GM23248 (cell line): ENCODE results near the gene CATSPER2. TPM values are rescaled to one million over a fixed set of nuclear protein-coding genes. Genes with fewer than 3 reads are reported as not detected.
"Not testable (repeated sequence)": the region's sequence is repeated elsewhere in the genome, so short reads cannot be mapped to it uniquely, and the experiment has no call there.

Source experiments
- DNase-seq: peaks from one replicate; pipeline ENCODE4 v3.0.0-alpha.2; 2015
- H2AFZ ChIP-seq: fragments of 200-600 bp; sonication (generic); 2 replicates; pipeline ENCODE4 v1.6.1; 2016; ENCODE audit warnings: antibody characterized with exemption
- H3F3A ChIP-seq: fragments of 200-600 bp; sonication (generic); 2 replicates; pipeline ENCODE4 v1.6.1; 2016; ENCODE audit warnings: mild to moderate bottlenecking, antibody characterized with exemption, mixed run types; ENCODE audit not compliant: insufficient read depth
- H3K27ac ChIP-seq: fragments of 200-600 bp; sonication (generic); 2 replicates; pipeline ENCODE4 v1.5.1; 2016; ENCODE audit warnings: mild to moderate bottlenecking
- H3K27me3 ChIP-seq: fragments of 200-600 bp; sonication (generic); replicated peaks from 2 replicates; pipeline ENCODE4 v1.6.1; 2016; ENCODE audit warnings: mild to moderate bottlenecking; ENCODE audit not compliant: insufficient read depth
- H3K36me3 ChIP-seq: fragments of 200-600 bp; sonication (generic); 2 replicates; pipeline ENCODE4 v1.6.1; 2016; ENCODE audit warnings: low read depth, mild to moderate bottlenecking
- H3K4me1 ChIP-seq: fragments of 200-600 bp; sonication (generic); 2 replicates; pipeline ENCODE4 v1.6.1; 2016; ENCODE audit warnings: mild to moderate bottlenecking; ENCODE audit not compliant: insufficient read depth
- H3K4me2 ChIP-seq: fragments of 200-600 bp; sonication (generic); one replicate; pipeline ENCODE4 v1.6.1; 2016; ENCODE audit warnings: mild to moderate bottlenecking; ENCODE audit not compliant: unreplicated experiment
- H3K4me3 ChIP-seq: fragments of 200-600 bp; sonication (generic); 2 replicates; pipeline ENCODE4 v1.5.1; 2016; ENCODE audit warnings: mild to moderate bottlenecking
- H3K79me2 ChIP-seq: fragments of 200-600 bp; sonication (generic); 2 replicates; pipeline ENCODE4 v1.6.1; 2016; ENCODE audit warnings: mild to moderate bottlenecking; ENCODE audit not compliant: insufficient read depth
- H3K9ac ChIP-seq: fragments of 200-600 bp; sonication (generic); 2 replicates; pipeline ENCODE4 v1.6.1; 2016; ENCODE audit warnings: mild to moderate bottlenecking
- H3K9me2 ChIP-seq: fragments of 200-600 bp; sonication (generic); 2 replicates; pipeline ENCODE4 v1.6.1; 2016; ENCODE audit warnings: mixed run types, mild to moderate bottlenecking, moderate library complexity; ENCODE audit not compliant: insufficient read depth
- H3K9me3 ChIP-seq: fragments of 200-600 bp; sonication (generic); one replicate; pipeline ENCODE4 v1.6.1; 2017; ENCODE audit warnings: low read depth
- H4K20me1 ChIP-seq: fragments of 200-600 bp; sonication (generic); 2 replicates; pipeline ENCODE4 v1.6.0; 2016; ENCODE audit not compliant: insufficient read depth
- EZH2 ChIP-seq: fragments of 200-600 bp; sonication (generic); IDR thresholded peaks from 2 replicates; pipeline ENCODE4 v1.6.1; 2018; ENCODE audit warnings: antibody characterized with exemption, mild to moderate bottlenecking; ENCODE audit not compliant: insufficient read depth, poor library complexity, severe bottlenecking
- EZH2phosphoT487 ChIP-seq: fragments of 200-600 bp; sonication (generic); IDR thresholded peaks from 2 replicates; pipeline ENCODE4 v1.6.1; 2018; ENCODE audit warnings: antibody characterized with exemption, moderate library complexity, mild to moderate bottlenecking, low read depth; ENCODE audit not compliant: insufficient read depth
- WGBS, 2 experiments: methylation state at CpG; one replicate each; pipeline ENCODE4 v1.1.6; 2015 to 2017; ENCODE audit warnings: low lambda C conversion rate in 2 of 2, low coverage in 1 of 2; ENCODE audit errors: missing lambda C conversion rate in 2 of 2; 5-methylcytosine and 5-hydroxymethylcytosine counted together
- in situ Hi-C: fragments of 300-500 bp; cut with MboI; formaldehyde crosslinking; loops from 2 replicates; pipeline ENCODE4 v1.15.0; 2020
- polyA plus RNA-seq: library from polyadenylated mRNA; unstranded; fragments of >200 nt; fragmentation: Nextera tagmentation; extraction: Ambion mirVana; gene quantifications from 2 replicates; pipeline ENCODE4 v1.2.1, GENCODE V29; 2016
- total RNA-seq: library from RNA; depleted of rRNA; stranded (reverse); fragments of >200 nt; shearing (Covaris generic); gene quantifications from 2 replicates; pipeline ENCODE4 v1.2.3, GENCODE V29; 2014; rRNA removed

Gene CATSPER2
- total RNA-seq (0.38 TPM in 1 of 2 replicates, not detected in the other), polyA plus RNA-seq (1.2 and 1.7 TPM in 2 replicates)

- 96 to 97% methylated on average over 26 to 84 of the region's 85 CpGs for WGBS, 2 experiments
- in situ Hi-C loops = no loop called here
These were observed at the start of gene CATSPER2 for GRCh38 chr15:43648649-43649429. CATSPER2 (minus strand) TSS chr15:43648844; CDS start chr15:43648061, 783 bp downstream.

GRCh38 chr15:43693148-43694022 is 44.7 kb upstream of the CATSPER2 start, which contains the start of gene CKMT1A:
CKMT1A (plus strand) TSS chr15:43693859; CDS start chr15:43694051, 192 bp downstream.
- H2AFZ ChIP-seq, H3F3A ChIP-seq, in situ Hi-C loops, H3K27ac ChIP-seq, H3K9me3 ChIP-seq, H3K4me2 ChIP-seq, H4K20me1 ChIP-seq, H3K79me2 ChIP-seq, H3K36me3 ChIP-seq, H3K4me1 ChIP-seq, H3K27me3 ChIP-seq, DNase-seq, H3K4me3 ChIP-seq, H3K9ac ChIP-seq, H3K9me2 ChIP-seq: not testable (repeated sequence)
- no CpG with 5 or more reads among the region's 43 CpGs for WGBS, 2 experiments

More at GRCh38 chr15:43648649-43649429, at the start of gene CATSPER2:
- Histone ChIP-seq H3K4me1 (no peaks in the 10 kb centered on the region), H3K79me2 (no peaks in the 10 kb centered on the region), H4K20me1 (no peaks in the 10 kb centered on the region), H3K4me2 (no peak within 1 kb of the TSS), H3K9ac (no peak within 1 kb of the TSS), H3K9me3 (no peaks in the 10 kb centered on the region), H3K36me3 (no peaks in the 10 kb centered on the region), H2AFZ (no peak within 1 kb of the TSS), H3K4me3 (no peak within 1 kb of the TSS), H3F3A (no peaks in the 10 kb centered on the region), H3K9me2 (no peaks in the 10 kb centered on the region), H3K27ac (no peak within 1 kb of the TSS), H3K27me3 (no peaks in the 10 kb centered on the region)
- no peak for DNase-seq
- TF ChIP-seq EZH2 = no peak
- TF ChIP-seq EZH2phosphoT487 = no peak

- H4K20me1 ChIP-seq, H3K9me3 ChIP-seq, H3K9ac ChIP-seq, H3K27me3 ChIP-seq, in situ Hi-C loops, H3K36me3 ChIP-seq, H3K79me2 ChIP-seq, H2AFZ ChIP-seq, H3K4me3 ChIP-seq, DNase-seq, H3K9me2 ChIP-seq, H3F3A ChIP-seq, H3K4me2 ChIP-seq, H3K4me1 ChIP-seq, H3K27ac ChIP-seq: not testable (repeated sequence)
- WGBS, 2 experiments = 7 to 15% methylated on average over 3 of the region's 7 CpGs
These were observed 44.0 kb upstream of the CATSPER2 start for GRCh38 chr15:43692679-43693078.

DNA sequence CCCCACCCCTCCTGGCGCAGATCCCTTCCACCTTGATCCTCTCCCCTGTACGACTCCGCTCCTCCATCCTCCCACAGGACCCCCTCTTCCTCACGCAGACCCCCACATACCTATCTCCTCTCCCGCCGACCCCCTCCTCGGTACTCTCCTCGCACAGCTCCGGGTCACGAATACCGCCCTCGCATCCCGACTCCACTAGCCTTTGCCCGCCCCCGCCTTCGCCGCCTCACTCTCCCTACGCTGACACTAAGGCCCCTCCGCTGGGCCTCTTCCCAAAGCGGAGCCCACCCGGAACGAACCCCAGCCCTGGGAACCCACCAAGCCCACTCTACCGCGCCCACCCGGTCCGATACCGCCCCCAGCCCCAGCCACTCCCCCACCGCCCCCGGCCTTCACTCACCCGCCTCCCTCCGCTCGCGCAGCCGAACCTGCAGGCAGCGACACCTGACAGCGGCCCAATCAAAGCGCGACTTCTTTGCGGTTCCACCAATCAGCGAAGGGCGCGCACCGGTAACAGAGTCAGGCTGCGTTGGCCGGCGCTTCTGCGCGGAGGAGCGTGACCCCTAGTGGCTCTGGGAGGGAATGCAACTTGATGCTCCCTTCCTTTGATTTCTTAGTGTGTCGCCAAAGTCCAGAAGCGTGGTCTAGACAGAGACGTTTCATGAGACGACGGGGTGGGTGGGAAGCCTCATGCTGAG is 41.1 kb upstream of the CATSPER2 start:
- DNase-seq, H2AFZ ChIP-seq, H3K27ac ChIP-seq, H3K27me3 ChIP-seq, H3K36me3 ChIP-seq, H3K4me3 ChIP-seq, H3K9ac ChIP-seq, H3K4me2 ChIP-seq, H4K20me1 ChIP-seq, H3K9me3 ChIP-seq, in situ Hi-C loops, H3K9me2 ChIP-seq, H3F3A ChIP-seq, H3K79me2 ChIP-seq, H3K4me1 ChIP-seq: not testable (repeated sequence)
- no CpG with 5 or more reads among the region's 54 CpGs for WGBS, 2 experiments

DNA sequence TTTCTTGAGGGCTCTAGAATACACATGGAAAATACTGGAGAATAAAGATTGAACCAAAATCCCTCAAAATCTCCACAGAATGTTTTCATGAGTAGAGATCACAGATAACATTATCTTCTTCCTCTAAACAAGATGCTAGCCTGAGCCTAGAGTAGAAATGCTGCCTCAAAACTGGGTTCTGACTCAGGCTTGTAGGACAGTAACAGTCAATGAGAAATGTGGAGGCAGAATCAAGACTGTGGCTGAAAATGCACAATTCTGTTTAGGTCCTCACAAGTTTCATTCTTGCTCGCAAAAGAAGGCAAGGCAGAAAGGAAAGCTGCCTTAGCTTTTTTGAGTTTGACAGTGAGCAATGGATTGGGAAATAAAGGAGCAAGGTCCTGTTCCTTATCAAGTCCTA is 25.5 kb upstream of the CATSPER2 start:
- H4K20me1 ChIP-seq, H3K79me2 ChIP-seq, H3K9me2 ChIP-seq, H3K27ac ChIP-seq, DNase-seq, H3K4me2 ChIP-seq, H3K4me1 ChIP-seq, H2AFZ ChIP-seq, H3K36me3 ChIP-seq, H3K27me3 ChIP-seq, H3K9ac ChIP-seq, H3K9me3 ChIP-seq, in situ Hi-C loops, H3F3A ChIP-seq, H3K4me3 ChIP-seq: not testable (repeated sequence)
- no CpG with 5 or more reads among the region's 1 CpG for WGBS, 2 experiments

DNA sequence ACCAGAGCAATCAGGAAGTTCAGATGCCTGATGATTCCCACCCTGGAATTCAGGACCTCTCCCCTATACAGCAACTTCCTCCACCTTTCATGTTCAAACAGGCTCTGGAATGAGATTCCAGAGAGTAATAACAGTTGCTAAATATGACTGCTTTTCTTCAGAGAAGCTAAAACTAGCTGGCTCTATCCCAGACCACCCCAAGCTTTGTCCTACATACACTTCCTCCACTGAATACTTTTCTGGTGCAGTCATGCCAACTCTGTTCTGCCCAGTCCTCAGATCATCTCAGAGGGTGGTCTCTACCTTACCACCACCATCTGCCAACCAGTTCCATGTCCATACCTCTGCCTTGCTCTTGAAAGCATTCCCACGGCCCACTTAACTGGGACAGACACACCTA is 17.5 kb upstream of the CATSPER2 start:
- H3K27me3 ChIP-seq, in situ Hi-C loops, H3K36me3 ChIP-seq, DNase-seq, H4K20me1 ChIP-seq, H2AFZ ChIP-seq, H3K4me3 ChIP-seq, H3K4me1 ChIP-seq, H3K9me2 ChIP-seq, H3K4me2 ChIP-seq, H3K9me3 ChIP-seq, H3K27ac ChIP-seq, H3K79me2 ChIP-seq, H3F3A ChIP-seq, H3K9ac ChIP-seq: not testable (repeated sequence)
- WGBS, 2 experiments = no CpG with 5 or more reads among the region's 1 CpG
